ENCODE measurements around the gene RBM3.
"Not testable (repeated sequence)": the region's sequence is repeated elsewhere in the genome, so short reads cannot be mapped to it uniquely, and the experiment has no call there.

RBM3 gene

DNA sequence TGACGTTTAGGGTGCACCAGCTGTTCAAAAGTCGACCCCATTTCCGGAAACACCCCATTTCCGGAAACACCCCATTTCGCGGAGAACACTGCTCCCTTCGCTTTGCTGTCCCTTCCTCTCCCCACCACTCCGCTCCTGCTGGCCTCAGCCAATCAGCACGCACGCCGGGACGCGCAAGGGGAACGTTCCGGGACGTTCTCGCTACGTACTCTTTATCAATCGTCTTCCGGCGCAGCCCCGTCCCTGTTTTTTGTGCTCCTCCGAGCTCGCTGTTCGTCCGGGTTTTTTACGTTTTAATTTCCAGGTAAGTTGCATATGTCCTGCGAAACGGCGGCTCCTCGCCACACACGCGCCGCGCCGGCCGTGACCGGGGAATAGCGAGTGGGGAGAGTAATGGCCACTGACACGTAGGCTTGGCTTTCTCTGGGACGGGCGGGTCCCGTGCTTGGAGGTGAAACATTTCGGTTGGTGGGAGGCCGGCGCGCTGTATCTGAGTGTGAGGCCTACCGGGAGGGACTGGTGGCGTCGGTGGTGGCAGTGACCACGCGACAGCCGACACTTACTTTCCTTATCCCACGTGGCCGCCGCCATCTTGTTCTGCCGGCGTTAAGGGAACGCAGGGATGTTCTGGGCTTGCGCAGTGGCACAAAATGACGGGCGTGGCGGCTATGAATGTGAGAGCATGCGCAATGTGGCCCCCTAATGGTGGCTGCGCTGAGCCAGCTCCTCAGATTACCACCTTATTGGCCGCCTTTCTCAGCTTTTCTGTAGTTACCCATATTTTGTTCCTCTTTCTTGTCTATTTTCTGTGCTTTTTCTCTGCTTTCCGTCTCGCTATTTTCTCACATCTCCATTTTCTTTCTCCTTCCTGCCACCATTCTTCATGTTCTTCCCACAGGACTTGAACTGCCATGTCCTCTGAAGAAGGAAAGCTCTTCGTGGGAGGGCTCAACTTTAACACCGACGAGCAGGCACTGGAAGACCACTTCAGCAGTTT is at the start of gene RBM3:
Gene RBM3 (plus strand): TSS at position 215 of the 997 bp plus-strand sequence. CDS start 697 bp downstream, at position 912.
- peak; percentile 83 for DNase-seq

DNA sequence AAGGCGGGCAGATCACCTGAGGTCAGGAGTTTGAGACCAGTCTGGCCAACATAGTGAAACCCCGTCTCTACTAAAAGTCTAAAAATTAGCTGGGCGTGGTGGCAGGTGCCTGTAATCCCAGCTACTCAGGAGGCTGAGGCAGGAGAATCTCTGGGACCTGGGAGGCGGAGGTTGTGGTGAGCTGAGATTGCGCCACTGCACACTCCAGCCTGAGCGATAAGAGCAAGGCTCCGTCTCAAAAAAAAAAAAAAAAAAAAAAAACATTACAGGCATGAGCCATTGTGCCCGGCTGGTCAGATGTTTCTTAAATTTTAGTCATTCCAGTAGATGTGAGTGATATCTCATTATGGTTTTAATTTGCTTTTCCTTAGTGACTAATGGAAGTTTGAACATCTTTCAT is 48.4 kb upstream of the RBM3 start:
- not testable (repeated sequence) for DNase-seq

- no peak for DNase-seq
Measured at GRCh38 chrX:48530736-48531135, 43.5 kb upstream of the RBM3 start.

- no peak for DNase-seq
Measured at GRCh38 chrX:48531358-48531959, 42.8 kb upstream of the RBM3 start.

DNA sequence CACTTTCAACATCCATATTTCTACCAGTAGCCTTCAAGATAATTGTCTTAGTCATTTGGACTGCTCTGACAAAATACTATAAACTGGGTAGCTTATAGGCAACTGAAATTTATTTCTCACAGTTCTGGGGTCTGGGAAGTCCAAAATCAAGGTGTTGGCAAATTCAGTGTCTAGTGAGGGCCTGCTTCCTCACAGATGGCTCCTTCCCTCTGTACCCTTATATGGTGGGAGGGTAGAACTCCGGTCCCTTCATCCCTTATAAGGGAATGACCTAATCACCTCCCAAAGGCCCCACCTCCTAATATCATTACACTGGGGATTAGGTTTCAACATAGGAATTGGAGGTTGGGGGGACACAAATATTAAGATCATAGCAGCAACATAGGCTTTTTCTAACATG is 42.1 kb upstream of the RBM3 start:
- DNase-seq: no peak

- DNase-seq: no peak
Measured at GRCh38 chrX:48533165-48533564, 41.1 kb upstream of the RBM3 start.

DNA sequence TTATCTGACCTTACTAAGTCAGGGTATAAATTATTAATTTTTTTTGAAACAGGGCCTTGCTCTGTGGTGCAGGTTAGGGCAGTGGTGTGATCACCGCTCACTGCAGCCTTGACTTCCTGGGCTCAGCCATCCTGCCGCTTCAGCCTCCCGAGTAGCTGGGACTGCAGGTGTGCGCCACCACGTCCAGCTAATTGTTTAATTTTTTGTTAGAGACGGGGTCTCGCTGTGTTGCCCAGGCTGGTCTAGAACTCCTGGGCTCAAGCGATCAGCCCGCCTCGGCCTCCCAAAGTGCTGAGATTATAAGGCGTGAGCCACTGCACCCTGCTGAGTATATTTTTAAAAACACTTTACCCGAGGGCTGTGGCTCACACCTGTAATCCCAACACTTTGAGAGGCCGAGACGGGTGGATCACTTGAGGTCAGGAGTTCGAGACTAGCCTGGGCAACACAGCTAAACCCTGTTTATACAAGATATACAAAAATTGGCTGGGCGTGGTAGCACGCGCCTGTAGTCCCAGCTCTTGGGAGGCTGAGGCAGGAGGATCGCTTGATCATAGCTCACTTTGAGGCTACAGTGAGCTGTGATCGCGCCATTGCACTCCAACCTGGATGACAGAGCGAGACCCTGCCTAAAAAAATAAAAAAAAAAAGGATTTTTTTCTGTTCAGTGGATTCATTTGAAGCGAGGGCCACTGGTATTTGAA is 35.5 kb upstream of the RBM3 start:
- no peak for DNase-seq

GRCh38 chrX:48539345-48540027 is 34.8 kb upstream of the RBM3 start, which contains the start of gene TBC1D25:
TSS of gene TBC1D25 (plus strand) at chrX:48539714. CDS start at chrX:48539798, 84 bp downstream.
- peak; percentile 92 for DNase-seq

GRCh38 chrX:48540028-48540375 is 34.3 kb upstream of the RBM3 start:
- peak; percentile 24 for DNase-seq

GRCh38 chrX:48540480-48540879 is 33.8 kb upstream of the RBM3 start:
- DNase-seq: no peak

DNA sequence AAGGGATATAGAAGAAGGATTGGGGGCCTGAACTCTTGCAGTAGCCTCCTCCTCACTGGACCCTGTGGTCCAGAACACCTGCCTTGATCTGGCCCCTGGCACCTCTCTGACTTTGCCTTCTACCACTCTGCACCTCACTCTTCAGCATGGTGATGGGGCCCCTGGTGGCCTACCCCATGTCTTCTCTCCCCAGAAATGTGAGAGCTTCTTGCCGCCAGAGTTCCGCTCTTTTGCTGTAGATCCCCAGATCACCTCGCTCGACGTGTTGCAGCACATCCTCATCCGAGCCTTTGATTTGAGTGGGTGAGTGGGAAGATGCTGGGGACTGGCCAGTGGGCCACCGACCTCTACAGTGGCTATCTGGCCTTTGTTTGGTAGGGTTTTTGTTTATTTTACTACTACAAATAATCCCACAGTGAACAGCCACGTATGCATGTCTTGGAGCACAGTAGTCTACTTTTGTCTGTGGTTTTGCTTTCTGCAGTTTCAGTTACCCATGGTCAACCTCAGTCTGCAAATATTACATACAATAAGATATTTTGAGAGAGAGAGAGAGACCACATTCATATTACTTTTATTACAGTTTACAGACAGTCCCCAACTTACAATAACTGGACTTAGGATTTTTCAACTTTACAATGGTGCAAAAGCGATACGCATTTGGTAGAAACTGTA is 33.0 kb upstream of the RBM3 start:
- DNase-seq: no peak

DNA sequence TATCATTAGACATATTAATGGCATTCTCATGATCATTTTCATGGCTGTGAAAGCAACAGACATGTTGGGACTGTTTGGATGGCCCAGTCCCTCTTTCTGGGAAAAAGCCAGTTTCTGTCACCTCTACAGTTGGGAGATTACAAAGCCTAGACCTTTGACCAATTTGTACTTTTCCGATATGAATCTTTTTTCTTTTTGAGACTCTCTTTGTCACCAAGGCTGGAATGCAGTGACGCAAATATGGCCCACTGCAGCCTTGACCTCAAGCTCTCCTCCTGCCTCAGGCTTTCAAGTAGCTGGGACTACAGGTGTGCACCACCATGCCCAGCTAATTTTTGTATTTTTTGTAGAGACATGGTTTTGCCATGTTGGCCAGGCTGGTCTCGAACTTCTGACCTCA is 25.4 kb upstream of the RBM3 start:
- DNase-seq: no peak

DNA sequence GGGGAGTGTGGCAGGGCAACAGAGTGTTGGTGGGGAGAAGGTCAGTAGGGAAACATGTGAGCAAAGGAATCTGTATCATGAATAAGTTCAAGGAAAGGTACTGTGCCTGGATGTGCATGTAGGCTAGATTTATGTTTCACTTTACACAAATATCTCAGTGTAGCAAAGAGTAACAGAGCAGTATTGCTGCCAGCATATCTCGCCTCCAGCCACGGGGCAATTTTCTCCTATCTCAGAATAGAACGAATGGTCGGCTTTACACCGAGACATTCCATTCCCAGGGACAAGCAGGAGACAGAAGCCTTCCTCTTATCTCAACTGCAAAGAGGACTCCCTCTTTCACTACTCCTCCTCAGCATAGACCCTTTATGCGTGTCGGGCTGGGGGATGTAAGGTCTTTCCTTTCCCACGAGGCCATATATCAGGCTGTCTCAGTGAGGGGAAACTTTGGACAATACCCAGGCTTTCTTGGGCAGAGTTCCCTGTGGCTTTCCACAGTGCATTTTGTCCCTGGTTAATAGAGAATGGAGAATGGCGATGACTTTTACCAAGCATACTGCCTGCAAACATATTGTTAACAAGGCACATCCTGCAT is 18.5 kb upstream of the RBM3 start:
- not testable (repeated sequence) for DNase-seq

GRCh38 chrX:48558271-48558670 is 16.0 kb upstream of the RBM3 start:
- no peak for DNase-seq

GRCh38 chrX:48559636-48560035 is 14.6 kb upstream of the RBM3 start:
- no peak for DNase-seq

GRCh38 chrX:48560056-48560455 is 14.2 kb upstream of the RBM3 start:
- no peak for DNase-seq

GRCh38 chrX:48560681-48561080 is 13.6 kb upstream of the RBM3 start:
- no peak for DNase-seq

GRCh38 chrX:48569958-48570357 is 4.3 kb upstream of the RBM3 start:
- no peak for DNase-seq

GRCh38 chrX:48573690-48574269 is 504 bp upstream of the RBM3 start:
- no peak for DNase-seq

DNA sequence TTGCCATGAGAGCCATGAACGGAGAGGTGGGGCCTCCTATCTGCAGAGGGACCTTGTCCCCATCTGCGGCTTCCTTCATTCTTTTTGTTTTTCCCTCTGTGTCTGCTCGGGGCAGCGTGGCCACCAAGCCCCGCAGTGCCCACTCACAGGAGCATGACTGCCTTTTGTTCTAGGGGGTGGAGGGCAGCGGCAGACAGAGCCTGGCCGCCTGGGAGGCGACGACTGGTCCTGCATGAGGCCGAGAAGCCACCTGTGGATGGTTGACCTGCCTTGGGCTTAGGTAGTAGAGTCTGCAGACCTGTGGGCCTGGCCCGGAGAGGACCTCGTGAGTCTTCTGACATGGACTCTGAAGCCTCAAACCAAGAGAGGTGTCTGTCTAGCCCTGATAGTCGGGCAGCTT is 1.4 kb downstream of the RBM3 start:
- DNase-seq: no peak

DNA sequence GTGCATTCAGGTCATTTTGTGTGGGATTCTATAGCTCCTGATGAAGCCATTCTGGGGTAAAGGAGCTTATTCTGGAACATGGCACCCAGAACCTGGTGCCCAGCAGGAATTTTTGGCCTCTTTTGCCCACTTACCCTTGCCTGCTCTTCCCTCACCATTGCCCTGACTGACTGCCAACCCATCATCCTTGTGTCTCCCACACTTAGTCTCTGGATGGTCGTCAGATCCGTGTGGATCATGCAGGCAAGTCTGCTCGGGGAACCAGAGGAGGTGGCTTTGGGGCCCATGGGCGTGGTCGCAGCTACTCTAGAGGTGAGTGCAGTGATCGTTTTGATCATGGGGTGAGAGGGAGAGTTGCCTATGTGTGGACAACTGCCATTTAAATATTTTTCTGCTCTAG is 1.8 kb downstream of the RBM3 start:
- DNase-seq: no peak

Measured in NCI-H510A (cell line).